Pancreas (tissue), 10 donors: ENCODE results near the gene PCBP4. TPM values are rescaled to one million over a fixed set of nuclear protein-coding genes. Genes with fewer than 3 reads are reported as not detected.
"Not testable (repeated sequence)": the region's sequence is repeated elsewhere in the genome, so short reads cannot be mapped to it uniquely, and the experiment has no call there.

ENCODE experiments used
- ATAC-seq, 4 donors: fragments of 200-7000 bp; cut with Tn5 transposase; one replicate each; pipeline versions ENCODE4 v1.8.0 to v1.9.1; 2020; ENCODE audit warnings: mild to moderate bottlenecking in 4 of 4, moderate library complexity in 4 of 4
- DNase-seq, 6 donors: peaks; one replicate each; pipeline ENCODE4 v3.0.0-alpha.2; 2020
- FAIRE-seq: peaks from 2 replicates; lab custom pipeline; 2012; peaks lifted over from hg19 to GRCh38; lab: Jason Lieb, UNC
- H3K27ac ChIP-seq, 4 donors: fragments of 200-600 bp; sonication (generic); 1 replicate in 3 of 4; 2 replicates in 1 of 4; pipeline versions ENCODE4 v1.5.0 to v1.8.0; 2020
- H3K27me3 ChIP-seq, 4 donors: fragments of 200-600 bp; one replicate each; pipeline ENCODE4 v1.8.0; 2021
- H3K36me3 ChIP-seq, 3 donors: fragments of 200-600 bp; sonication (generic) in 1 of 3; one replicate each; pipeline versions ENCODE4 v1.5.0 to v1.8.0; 2020 to 2021
- H3K4me1 ChIP-seq, 3 donors: fragments of 200-600 bp; one replicate each; pipeline ENCODE4 v1.8.0; 2021
- H3K4me3 ChIP-seq, 4 donors: fragments of 200-600 bp; sonication (generic) in 2 of 4; one replicate each; pipeline versions ENCODE4 v1.5.0 to v1.8.0; 2020 to 2021
- H3K9me3 ChIP-seq, 4 donors: fragments of 200-600 bp; one replicate each; pipeline ENCODE4 v1.8.0; 2021
- WGBS, 2 donors: extraction: QIAGEN DNeasy Blood & Tissue Kit; methylation state at CpG; one replicate each; pipeline ENCODE4 v1.1.7; 2013; 5-methylcytosine and 5-hydroxymethylcytosine counted together
- intact Hi-C, 3 donors: fragments of 100-400 bp; cut with DNase I; formaldehyde crosslinking; loops; one replicate each; pipeline versions ENCODE4 v1.11.1 to v1.14.2; 2022
- polyA plus RNA-seq, 2 donors: library from polyadenylated mRNA; stranded (reverse); fragments of 200-250 nt; gene quantifications; one replicate each; pipeline ENCODE4 v1.2.3, GENCODE V29; 2013
- total RNA-seq, 6 donors: library from RNA; stranded (reverse); fragmentation: NEBNext Ultra II Directional in 4 of 6; extraction: Animal tissue kit (Norgen Biotek cat#: 25700) in 4 of 6; gene quantifications; one replicate each; pipeline versions ENCODE4 v1.2.1 to v1.2.4, GENCODE V29; 2021 to 2023
- TF ChIP-seq, protein P1 (sequence below), 4 donors: fragments of 200-600 bp; sonication (generic) in 3 of 4; IDR thresholded peaks; one replicate each; pipeline versions ENCODE4 v1.5.0 to v1.8.0; 2021; ENCODE audit warnings: antibody characterized with exemption in 4 of 4
- donor health status: healthy with polysubstance abuse.
- donor health status: DM: no; HTN: no; CAD: no; lungs with moderate emphysema.
- donor health status: DM: no; HTN: no; CAD: no.
- donor health status: control.
- donor health status: control.
- donor health status: Bipolar disorder and iron deficiency.
- donor health status: DM: yes; HTN: yes; CAD: no.
- donor health status: DM: no; HTN: no; CAD: no.
- donor health status: DM: no; HTN: no; CAD: no.
- donor health status: DM: yes; HTN: yes; CAD: no.

Gene PCBP4
- total and polyA plus RNA-seq, 8 donors: 10.7 to 55.2 (median 17.4) TPM

DNA sequence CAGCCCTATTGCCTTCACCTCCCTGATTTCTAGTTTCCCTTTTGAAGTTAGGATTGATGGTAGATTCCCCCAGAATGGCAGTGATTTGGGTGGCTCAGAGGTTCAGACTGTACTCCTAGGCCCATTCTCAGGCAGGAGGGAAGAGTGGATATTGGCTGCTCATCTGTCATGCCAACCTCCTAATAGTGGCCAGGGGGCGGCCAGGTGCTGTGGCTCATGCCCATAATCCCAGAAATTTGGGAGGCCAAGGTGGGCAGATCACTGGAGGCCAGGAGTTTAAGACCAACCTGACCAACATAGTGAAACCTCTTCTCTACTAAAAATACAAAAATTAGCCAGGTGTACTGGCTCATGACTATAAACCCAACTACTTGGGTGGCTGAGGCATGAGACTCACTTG is 36.8 kb downstream of the PCBP4 start:
- DNase-seq (no peak), ATAC-seq (no peak), FAIRE-seq (no peak)
- TF ChIP-seq, protein P1, sequence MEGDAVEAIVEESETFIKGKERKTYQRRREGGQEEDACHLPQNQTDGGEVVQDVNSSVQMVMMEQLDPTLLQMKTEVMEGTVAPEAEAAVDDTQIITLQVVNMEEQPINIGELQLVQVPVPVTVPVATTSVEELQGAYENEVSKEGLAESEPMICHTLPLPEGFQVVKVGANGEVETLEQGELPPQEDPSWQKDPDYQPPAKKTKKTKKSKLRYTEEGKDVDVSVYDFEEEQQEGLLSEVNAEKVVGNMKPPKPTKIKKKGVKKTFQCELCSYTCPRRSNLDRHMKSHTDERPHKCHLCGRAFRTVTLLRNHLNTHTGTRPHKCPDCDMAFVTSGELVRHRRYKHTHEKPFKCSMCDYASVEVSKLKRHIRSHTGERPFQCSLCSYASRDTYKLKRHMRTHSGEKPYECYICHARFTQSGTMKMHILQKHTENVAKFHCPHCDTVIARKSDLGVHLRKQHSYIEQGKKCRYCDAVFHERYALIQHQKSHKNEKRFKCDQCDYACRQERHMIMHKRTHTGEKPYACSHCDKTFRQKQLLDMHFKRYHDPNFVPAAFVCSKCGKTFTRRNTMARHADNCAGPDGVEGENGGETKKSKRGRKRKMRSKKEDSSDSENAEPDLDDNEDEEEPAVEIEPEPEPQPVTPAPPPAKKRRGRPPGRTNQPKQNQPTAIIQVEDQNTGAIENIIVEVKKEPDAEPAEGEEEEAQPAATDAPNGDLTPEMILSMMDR (IDR thresholded peaks at IDR 0.05): no peak
- Histone ChIP-seq H3K27me3 (no peaks in the 10 kb centered on the region), H3K4me1 (no peaks in the 10 kb centered on the region), H3K9me3 (no peaks in the 10 kb centered on the region), H3K36me3 (peaks cover 0 to 27% (median 6%) of the 10 kb centered on the region in 3 donors), H3K4me3 (no peak overlapping the region), H3K27ac (no peak overlapping the region)
- WGBS, 2 donors: 98 to 100% methylated on average over 1 of the region's 1 CpG
- intact Hi-C loops: no loop called here

DNA sequence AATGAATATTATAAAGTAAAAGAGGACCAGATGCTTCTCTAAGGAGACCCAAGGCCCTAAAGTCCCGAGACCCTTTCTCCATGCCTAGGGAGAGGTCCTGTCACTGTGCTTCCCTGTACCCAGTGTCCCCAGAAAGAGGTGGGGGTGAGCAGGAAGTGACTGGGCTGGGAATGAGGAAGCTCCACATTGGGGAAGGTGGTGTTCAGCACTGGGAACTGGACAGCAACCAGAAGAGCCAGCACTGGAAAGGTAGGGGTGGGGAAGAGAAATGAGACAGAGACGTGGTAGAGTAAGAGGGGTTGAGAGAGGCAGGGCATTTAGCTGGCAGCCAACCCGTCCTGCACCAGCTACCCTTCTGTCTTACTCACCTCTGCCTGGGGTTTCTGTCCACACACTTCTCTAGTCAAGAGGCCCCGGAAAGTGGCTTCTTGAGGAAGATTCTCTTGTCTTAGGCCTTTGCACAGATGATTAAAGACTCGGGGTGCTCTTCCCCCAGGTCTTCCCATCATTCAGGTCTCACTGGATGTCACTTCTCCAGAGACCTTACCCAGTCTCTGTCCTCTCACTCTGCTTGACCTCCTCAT is 37.7 kb downstream of the PCBP4 start:
- TF ChIP-seq, protein P1 (IDR thresholded peaks at IDR 0.05): no peak
- no peak for DNase-seq
- intact Hi-C loops: no loop called here
- Histone ChIP-seq H3K4me1 (no peaks in the 10 kb centered on the region), H3K9me3 (no peaks in the 10 kb centered on the region), H3K27me3 (no peaks in the 10 kb centered on the region), H3K36me3 (peaks cover 0 to 19% (median 0%) of the 10 kb centered on the region in 3 donors), H3K27ac (no peak overlapping the region), H3K4me3 (no peak overlapping the region)
- ATAC-seq: peak in 1 of 4 donors; percentile 25
- 63 to 69% methylated on average over 5 of the region's 5 CpGs for WGBS, 2 donors
- FAIRE-seq: no peak

DNA sequence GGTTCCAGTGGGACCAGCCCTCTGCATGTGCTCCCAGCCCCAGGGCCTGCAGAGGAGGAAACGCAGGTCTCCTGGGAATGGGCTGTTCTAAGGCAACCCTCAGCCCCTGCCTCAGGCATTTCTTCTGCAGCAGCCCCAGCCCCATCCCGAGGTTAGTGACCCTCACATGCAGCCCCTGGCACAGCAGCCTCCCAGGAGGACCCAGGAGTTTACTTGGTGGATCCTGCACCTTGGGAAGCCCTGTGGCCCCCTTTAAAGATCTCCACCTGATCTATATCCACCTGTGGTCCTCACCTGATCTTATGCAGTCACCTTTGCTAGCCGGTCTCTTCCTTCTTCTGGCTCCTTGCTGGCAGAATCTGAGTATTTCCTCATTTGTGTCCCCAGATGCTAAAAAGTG is 38.3 kb downstream of the PCBP4 start:
- H3K4me1 ChIP-seq, H3K9me3 ChIP-seq, intact Hi-C loops, DNase-seq, ATAC-seq, FAIRE-seq, H3K27ac ChIP-seq, H3K27me3 ChIP-seq, H3K4me3 ChIP-seq: not testable (repeated sequence)
- 72 to 79% methylated on average over 3 of the region's 3 CpGs for WGBS, 2 donors
- peaks cover 0 to 13% (median 0%) of the 10 kb centered on the region in 3 donors for H3K36me3 ChIP-seq

DNA sequence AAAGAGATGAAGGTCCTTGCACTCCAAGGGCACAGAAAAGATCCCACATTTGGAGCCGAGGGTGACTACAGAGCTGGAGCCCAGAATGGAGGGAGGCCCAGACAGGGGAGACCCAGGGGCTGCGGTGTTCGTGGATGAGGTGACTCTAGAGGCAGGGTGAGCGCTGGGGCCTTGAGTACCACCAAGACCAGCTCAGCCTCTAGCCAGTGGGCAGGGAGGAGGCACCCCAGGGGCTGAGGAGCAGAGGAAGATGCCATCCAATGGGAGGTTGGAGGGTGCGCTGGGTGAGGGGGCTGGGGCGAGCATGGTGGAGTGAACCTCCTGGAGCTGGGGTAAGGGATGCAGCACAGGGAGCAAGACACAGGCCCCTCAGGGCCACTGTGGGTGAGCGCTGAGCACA is 38.8 kb downstream of the PCBP4 start:
- WGBS, 2 donors: 82 to 94% methylated on average over 6 to 7 of the region's 7 CpGs
- no peak for ATAC-seq

DNA sequence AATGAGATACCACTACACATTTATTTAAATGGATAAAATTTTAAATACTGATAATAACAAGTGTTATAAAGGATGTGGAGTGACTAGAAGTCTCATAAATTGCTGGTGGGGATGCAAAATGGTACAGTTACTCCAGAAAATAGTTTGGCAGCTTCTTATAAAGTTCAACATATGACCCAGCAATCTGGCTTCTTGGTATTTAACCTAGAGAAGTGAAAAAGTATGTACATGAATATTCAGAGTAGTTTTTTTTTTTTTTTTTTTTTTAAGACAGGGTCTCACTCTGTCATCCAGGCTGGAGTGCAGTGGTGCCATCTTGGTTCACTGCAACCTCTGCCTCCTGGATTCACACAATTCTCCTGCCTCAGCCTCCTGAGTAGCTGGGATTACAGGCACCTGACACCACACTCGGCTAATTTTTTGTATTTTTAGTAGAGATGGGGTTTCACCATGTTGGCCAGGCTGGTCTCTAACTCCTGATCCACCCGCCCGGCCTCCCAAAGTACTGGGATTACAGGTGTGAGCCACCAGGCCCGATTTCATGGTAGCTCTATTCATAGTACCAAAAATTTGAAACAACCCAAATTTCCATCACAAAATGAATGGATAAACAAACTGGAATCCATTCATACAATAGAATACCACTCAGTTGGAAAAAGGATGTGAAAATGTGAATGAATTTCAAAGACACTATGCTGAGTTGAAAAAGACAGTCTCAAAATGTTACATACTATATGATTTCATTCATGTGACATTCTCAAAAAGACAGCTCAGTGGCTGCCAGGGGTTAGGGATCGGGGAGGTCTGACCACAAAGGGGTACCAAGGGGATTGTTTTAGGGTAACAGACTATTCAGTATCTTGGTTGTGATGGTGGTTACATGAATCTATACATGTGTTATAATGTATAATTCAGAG is 39.9 kb downstream of the PCBP4 start:
- Histone ChIP-seq H3K36me3 (no peaks in the 10 kb centered on the region), H3K27me3 (no peaks in the 10 kb centered on the region), H3K4me3 (no peak overlapping the region), H3K4me1 (no peaks in the 10 kb centered on the region), H3K9me3 (no peaks in the 10 kb centered on the region), H3K27ac (no peak overlapping the region)
- ATAC-seq (no peak), DNase-seq (no peak), FAIRE-seq (no peak)
- TF ChIP-seq, protein P1 (IDR thresholded peaks at IDR 0.05): no peak
- intact Hi-C loops: no loop called here
- 79 to 86% methylated on average over 5 of the region's 5 CpGs for WGBS, 2 donors

More for the DNA sequence above, 38.8 kb downstream of the PCBP4 start:
- DNase-seq (no peak), FAIRE-seq (no peak)
- Histone ChIP-seq H3K27ac (no peak overlapping the region), H3K4me1 (no peaks in the 10 kb centered on the region), H3K27me3 (no peaks in the 10 kb centered on the region), H3K4me3 (no peak overlapping the region), H3K9me3 (no peaks in the 10 kb centered on the region), H3K36me3 (peaks cover 0 to 9% (median 0%) of the 10 kb centered on the region in 3 donors)
- TF ChIP-seq, protein P1 (IDR thresholded peaks at IDR 0.05): no peak
- intact Hi-C loops: no loop called here
